GOT3 (cell line): ENCODE data around the gene HEPACAM.

ENCODE experiments used
- DNase-seq: peaks from one replicate; lab custom pipeline; 2025; ENCODE audit warnings: mixed read lengths; lab: John Stamatoyannopoulos, UW

Gene HEPACAM

DNA sequence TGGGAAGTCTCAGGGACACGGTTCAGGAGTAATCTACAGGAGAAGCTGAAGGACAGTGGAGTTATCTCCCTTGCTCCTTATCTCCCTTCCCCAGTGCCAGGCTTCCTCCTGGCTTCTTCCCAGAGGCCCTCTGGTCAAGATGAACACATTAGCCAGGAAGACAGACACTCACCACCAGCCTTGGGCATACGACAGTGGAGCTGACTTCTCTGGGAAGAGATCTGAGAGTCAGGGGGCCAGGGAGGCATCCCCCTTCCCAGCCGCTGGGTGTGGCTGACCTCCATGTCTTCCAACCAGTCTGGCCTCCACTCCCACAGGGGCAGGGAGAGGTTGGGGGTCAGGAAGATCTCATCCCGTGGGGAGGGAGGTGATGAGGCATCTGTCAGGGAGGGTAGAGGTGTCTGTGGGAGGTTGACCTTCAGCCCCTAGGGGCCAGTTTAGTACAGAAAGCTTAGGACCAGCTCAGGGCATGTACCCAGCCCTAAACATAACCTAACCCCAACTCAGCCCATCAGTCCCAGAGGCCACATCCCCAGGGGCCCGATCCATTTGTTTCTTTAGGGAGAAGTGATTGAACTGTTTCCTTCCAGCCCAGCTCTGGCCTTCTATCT lies 50.9 kb downstream of the HEPACAM start:
- DNase-seq, result no peak

DNA sequence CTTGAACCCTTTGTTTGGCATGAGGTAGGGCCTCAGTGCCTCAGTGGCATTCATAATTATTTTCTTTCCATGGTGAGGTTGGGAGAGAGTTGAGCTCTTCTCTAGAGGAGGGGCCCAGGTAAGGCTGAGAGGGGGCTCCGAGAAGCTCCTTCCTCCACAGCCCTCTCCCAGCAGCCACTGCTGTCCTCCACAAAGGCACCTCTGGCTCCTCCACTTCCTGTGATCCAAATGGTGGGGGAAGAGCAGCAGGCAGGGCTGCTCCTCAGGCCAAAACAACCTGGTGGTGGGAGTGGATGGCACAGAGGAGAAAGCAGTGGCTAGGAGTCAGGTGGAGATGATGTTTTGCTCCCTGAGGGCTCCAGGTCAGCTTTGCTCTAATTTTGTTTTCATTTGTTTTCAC lies 51.5 kb downstream of the HEPACAM start:
- DNase-seq, result no peak

DNA sequence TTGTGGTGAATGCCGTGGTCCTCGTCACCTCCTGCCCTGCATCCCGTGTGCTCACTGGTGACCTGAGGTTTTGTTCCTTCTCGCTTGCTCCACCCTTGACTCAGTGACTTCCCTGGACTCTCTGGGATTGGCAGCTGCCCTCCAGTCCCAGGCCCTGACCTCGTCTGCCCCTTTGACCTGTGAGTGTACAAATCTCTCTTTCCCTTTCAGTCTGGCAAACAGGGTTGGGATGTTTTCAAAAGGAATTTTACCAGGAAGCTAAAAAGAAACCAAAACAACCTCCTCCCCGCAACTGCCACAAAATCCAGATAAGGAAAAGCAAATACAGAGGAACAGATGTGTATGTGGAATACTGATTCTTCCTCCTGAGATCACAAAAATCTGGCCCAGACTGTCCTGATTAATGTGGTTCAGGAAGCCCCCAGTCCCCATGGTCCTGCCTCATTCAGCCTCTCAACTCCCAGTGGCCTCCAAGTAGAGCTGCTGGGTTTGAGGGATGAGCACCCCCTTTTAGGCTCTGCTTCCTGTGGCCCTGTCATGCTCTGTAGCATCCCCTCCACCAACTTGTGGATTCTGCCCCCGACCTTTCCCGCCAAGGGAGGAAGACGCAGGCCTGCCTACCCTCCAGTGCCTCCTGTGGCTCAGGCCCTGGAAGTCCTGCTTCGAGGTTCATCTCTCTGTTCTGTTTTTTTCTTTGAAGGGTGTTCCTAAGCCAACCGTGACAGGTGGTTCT lies 53.3 kb downstream of the HEPACAM start:
- no peak for DNase-seq

DNA sequence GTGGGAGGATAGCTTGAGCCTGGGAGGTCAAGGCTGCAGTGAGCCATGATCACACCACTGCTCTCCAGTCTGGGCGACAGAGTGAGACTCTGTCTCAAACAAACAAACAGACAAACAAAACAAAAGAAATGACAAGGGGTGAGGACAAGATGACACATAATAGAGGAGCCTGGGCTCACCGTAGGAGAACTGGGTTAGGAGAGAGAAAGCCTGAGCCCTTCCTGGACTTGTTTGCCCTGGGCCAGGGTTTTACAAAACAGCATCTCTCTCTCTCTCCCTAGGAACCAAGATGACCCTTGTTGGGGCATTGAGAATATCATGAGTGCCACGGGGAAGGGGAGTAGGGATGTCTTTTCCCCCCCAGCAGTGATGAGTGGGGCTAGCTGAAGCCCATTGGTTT lies 54.9 kb downstream of the HEPACAM start:
- no peak for DNase-seq

DNA sequence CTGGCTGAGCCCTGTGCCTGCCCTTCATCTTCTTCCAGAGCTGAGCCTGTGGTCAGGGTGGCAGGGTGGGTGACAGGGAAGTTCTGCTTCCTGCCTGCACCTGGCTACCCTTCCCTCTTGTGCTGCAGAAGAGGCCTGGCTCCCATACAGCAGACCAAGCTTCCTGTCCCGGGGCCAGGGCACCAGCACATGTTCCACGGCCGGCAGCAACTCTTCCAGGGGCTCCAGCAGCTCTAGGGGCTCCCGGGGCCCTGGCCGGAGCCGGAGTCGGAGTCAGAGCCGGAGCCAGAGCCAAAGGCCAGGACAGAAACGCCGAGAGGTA lies 55.6 kb downstream of the HEPACAM start:
- no peak for DNase-seq

DNA sequence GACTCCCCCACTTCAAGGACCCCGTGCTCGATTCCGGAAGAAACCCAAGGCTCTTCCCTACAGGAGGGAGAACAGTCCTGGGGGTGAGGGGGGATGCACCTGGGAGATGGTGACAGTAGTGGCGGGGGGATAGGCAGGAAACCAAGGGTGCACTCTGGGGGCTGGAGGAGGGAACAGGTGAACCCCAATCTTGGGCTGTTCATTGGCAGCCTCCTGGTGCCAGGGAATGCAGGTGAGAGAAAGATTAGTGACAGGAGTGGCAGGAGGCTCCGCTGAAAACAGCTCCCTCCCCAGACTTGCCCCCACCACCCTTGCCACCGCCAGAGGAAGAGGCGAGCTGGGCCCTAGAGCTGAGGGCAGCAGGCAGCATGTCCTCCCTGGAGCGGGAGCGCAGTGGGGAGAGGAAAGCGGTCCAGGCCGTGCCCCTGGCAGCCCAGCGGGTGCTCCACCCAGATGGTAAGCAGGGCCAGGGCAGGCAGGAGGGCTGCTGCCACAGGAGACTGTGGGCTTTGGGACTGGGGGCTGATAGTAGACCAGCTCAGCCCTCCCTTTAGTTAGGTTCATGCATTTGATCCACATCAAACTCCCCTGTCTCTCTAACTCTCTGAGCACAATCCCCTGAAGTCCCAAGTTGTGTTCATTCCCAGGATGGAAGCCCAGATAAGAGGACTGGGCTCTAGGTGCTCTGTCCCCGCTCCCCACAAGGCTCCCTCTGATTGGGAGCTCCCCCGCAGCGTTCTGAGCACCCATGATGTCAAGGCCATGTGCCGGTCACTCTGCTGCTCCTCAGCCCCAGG lies 56.2 kb downstream of the HEPACAM start:
- no peak for DNase-seq

DNA sequence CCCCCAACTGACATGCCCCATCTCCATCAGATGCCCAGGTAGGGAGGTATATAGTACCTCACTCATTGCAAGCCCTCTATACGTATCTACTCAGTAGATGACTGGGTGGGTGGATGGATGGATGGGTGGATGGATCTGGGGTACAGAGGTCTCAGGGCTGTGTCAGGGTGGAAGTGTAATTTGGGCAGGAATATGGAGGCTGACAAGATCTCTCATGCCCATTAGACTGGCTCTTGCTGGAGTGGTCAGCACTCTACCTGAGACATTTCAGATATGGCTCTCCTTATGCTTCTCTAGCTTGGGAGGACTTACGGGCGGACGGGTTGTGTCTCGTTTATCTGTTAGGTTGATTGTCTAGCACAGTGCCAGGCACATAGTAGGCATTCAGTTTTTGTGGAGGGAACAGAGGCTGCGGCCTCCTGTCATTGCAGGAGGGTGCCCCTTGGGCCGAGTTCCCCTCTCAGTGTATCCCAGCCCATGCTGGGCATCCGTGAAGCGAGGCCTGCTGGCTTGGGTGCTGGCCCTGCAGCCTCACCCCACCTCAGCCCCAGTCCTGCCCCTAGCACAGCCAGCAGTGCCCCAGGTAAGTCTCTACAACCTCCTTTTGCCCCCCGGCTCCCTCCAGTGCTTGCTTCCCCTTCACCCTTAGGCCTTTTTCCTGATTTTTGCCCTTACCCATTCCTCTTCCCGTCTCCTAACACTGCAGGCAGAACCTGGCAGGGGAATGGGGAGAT lies 56.9 kb downstream of the HEPACAM start:
- no peak for DNase-seq

DNA sequence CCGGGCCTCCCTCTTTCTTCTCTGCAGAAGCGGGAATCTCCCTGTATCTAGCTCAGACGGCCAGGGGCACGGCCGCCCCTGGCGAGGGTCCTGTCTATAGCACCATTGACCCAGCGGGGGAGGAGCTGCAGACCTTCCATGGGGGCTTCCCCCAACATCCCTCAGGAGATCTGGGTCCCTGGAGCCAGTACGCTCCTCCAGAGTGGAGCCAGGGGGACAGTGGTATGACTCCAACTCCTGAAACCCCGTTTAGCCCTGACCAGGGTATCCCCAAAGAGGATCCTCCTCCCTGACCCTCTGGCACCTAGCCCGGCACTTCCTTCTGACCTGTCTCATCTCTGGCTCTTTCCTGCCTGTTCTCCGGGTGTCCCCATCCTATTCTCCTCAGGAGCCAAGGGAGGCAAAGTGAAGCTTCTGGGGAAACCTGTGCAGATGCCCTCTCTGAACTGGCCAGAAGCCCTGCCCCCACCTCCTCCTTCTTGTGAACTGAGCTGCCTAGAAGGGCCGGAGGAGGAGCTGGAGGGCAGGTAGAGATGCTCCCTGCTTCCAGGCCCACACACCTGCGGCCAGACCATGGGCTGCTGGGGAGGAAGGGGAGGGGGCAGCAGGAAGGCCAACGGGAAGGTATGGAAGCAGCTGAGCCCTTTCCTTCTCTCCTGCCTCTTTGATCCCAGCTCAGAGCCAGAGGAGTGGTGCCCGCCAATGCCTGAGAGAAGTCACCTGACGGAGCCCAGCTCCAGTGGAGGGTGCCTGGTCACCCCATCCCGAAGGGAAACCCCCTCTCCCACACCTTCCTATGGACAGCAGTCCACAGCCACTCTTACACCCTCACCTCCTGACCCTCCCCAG lies 57.7 kb downstream of the HEPACAM start:
- no peak for DNase-seq

DNA sequence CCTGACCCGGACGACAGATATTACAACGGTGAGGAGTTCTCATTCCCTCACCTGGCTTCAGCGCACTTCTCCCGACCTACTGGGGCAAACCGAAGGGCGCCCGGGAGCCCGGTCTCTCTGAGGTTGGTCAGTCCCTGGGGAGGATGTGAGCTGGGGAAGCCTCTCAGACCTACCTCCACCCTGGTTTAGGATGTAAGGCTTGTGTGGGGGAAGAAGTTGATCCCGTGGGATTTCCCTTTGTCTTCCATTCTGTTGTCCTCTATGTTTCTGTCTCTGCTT lies 58.3 kb downstream of the HEPACAM start:
- no peak for DNase-seq

DNA sequence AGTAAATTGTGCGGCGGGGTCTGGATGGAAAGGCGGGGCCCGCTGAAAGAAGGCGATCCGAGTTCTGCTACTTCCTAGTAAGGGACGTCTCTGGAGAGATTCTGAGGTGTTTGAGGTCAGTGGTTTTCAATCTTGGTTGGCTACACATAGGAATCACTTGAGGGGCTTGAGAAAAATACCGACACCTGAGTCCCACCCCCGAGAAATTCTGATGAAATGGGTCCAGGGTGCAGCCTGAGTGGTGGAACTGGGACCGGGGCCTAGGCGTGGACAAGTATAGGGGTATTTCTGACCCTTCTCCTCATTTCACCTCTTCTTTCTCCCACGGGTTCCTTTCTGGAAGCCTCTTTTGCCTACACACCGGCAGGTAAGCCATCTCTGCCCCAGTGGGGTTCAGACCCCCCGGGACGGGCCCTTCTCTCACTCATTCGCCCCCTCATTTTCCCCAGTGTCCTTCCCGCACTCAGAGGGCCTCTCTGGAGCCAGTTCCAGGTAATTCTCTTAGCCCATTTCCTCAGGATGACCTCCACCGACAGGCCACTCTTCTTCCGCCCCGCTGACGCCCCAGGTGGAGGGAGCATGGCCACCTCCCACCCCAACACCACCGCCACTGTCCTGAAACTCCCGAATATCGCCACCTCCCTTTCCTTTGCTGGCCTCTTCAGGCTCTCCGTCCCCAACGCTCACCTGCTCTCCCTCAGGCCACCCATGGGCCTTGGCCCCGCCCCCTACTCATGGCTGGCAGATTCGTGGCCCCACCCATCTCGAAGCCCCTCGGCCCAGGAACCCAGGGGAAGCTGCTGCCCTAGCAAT lies 58.8 kb downstream of the HEPACAM start:
- no peak for DNase-seq

DNA sequence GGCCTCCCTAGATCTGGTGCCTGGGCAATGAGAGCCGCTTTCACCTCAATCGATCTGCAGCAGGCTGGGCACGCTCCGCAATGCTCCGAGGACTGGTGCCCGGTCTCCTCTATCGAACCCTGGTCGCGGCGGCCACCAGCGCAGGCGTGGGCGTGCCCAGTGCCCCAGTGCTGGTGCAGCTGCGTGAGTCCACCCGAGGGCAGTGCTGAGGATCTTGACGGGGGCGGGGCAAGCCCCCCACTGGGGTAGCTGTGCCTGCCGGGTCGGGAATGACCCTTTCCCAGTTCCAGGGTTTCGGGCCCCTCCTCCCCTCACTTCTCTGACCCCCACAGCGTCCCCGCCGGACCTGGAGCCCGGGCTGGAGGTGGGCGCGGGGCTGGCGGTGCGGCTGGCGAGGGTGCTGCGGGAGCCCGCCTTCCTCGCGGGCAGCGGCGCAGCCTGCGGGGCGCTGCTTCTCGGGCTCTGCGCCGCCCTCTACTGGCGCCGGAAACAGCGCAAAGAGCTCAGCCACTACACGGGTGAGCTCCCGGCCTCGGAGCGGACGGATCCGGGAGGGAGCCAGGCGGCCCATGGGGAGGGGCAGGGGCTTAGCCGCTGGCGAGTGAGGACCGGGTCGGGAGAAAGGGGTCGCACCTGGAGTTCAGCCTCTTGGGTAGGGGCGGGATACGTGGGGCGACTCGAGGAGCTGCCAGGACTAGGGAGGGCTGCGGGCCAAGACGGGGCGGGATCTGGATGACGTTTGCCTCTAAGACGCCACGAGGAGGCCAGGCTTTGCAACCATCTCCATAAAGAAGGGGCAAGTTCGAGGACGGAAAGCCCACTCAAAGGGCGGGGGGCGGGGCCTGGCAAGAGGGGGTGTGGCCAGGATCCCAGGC lies 59.7 kb downstream of the HEPACAM start:
- DNase-seq, result peak; percentile 59

DNA sequence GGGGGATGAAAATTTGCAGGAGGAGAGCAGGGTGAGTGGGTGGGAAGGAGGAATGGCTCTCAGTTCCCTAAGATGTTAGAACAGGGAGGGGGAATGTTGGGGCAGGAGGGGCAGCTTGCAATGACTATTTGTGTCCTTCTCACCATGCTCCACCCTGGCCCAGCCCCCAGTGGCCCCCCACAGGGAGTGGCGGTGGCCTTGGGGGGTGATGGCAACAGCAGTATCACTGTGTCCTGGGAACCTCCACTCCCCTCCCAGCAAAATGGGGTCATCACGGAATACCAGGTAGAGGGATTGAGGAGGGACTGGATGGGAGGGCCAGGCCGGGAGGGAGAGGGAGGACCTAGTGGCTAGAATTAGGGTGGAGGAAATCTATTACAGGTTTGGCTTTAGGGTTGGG lies 60.4 kb downstream of the HEPACAM start:
- DNase-seq, result no peak

DNA sequence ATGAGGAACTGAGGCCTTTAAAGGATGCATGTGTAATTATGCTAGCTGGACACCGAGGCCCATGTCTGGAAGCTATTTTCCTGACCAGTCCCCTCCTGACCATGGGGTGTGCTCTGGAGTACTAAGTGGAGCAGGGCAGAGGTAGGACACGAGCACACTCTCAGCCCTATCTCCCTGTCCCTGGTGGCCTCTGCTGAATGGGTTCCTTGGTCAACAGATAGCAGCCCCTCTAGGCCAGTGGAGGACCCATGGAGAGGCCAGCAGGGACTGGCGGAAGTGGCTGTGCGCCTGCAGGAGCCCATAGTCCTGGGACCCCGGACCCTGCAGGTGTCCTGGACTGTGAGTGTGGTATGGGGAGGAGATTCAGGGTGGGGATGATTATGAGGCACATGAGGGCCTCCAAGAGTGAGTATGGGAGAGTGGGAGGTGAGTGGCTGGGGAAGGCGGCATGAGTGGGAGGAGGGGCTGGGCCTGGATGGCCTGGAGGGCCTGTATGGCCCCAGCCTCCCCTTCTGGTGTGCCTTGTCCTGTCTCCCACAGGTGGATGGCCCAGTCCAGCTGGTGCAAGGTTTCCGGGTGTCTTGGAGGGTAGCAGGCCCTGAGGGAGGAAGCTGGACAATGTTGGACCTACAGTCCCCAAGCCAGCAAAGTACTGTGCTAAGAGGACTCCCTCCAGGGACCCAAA lies 61.1 kb downstream of the HEPACAM start:
- DNase-seq, result no peak

DNA sequence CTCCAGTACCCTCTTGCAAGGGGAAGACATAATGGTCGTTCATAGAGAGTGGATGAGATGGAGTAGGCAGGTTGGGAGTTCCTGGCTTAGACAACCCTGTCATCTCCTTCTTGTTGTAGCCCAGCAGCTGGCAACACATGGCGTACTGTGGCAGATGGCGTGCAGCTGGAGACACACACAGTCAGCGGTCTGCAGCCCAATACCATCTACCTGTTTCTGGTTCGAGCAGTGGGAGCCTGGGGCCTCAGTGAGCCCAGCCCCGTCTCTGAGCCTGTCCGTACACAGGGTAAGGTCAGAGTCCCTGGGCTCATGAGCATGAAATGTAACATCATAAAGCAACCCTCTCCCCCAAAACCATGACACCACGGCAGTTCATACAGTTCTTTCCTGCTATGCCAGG lies 61.9 kb downstream of the HEPACAM start:
- no peak for DNase-seq

DNA sequence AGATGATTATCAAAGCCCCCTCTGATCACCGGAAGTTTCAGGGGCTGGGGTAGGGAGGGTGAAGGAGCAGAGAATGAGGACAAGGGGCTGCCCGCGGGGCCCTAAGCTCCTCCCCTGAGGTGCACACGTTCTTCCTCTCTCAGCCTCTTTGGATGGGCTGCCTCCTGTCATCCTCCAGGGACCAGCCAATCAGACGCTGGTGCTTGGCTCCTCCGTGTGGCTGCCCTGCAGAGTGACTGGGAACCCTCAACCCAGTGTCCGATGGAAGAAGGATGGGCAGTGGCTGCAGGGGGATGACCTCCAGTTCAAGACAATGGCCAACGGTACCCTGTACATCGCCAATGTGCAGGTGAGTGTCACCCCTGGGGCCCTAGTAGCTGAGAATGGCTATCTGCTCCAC lies 63.1 kb downstream of the HEPACAM start:
- no peak for DNase-seq

DNA sequence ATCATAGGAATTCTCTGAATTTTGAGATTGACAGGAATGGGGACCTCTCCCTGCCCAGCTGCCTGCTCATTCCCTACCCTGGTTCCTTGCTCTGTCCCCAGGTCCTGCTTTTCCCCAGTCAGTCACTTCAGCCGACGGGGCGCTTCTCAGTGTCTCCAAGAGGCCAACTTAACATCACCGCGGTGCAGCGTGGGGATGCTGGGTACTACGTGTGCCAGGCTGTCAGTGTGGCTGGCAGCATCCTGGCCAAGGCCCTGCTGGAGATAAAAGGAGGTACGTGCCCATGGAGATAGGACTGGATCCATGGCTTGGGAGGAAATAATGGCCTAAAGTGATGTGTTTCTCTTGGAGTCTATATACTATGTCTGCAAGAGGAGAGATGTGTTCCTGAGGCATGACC lies 63.6 kb downstream of the HEPACAM start:
- DNase-seq, result no peak

DNA sequence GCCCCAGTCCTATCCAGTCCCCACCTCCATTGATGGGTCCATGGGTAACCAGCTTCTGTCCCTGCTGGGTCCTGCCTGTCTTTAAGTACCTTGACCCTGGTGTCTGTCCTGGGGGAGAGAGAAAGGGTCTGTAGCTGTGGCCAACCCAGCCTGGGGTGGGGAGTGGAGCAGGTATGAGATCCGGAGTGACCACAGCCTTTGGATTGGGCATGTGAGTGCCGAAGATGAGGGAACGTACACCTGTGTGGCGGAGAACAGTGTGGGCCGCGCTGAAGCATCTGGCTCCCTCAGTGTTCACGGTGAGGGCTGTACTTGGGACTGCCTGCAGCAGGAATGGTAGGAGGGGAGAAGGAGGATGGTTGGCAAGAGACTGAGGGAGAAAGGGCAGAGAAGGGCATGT lies 65.4 kb downstream of the HEPACAM start:
- DNase-seq, result no peak

DNA sequence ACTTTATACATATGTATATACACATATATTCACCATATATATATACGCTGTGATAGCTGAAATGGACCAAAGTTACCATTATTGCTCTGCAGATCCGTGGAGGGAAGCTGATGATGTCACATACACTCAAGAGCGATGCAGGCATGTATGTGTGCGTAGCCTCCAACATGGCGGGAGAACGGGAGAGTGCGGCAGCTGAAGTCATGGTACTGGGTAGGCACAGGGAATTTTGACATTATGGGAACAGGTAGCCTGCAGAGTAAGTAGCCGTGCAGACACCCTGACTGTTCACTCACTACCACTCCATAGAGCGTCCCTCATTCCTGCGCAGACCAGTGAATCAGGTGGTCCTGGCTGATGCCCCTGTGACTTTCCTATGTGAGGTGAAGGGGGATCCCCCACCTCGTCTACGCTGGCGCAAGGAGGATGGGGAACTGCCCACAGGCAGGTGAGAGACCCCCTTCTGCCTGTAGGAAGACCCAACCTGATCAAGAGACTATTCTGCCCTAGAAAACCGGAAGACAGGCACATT lies 65.9 kb downstream of the HEPACAM start:
- DNase-seq, result no peak

DNA sequence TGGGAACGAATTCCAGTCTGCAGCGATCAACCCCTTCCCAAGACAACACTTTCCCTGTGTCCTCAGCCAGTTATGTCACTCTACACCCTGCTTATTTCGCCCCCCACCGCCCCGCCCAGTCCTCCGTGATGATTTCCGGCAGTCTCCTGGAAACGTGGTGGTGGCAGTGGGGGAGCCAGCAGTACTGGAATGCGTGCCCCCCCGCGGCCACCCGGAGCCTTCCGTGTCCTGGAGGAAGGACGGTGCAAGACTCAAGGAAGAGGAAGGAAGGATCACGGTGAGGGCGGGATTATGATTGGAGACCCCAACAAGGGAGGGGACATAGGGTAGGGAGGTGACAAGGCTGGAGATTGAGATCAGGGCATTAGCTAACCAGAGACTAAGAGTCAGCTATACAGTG lies 66.5 kb downstream of the HEPACAM start:
- DNase-seq, result no peak
